H1 (cell line): Measurements from ENCODE around the gene SPINK1. TPM values are rescaled to one million over a fixed set of nuclear protein-coding genes. Genes with fewer than 3 reads are reported as not detected.

Source experiments
- ASH2L ChIP-seq: fragments of 200-600, 300-600 bp; sonication (generic); IDR thresholded peaks from one replicate; pipeline ENCODE4 v1.7.1; 2017; ENCODE audit warnings: low read length
- BRCA1 ChIP-seq: IDR thresholded peaks from 2 replicates; pipeline ENCODE4 v1.6.1; 2012; ENCODE audit warnings: low read depth, low read length, improper control_type of control experiment
- CHD7 ChIP-seq: fragments of 300-600 bp; sonication (generic); IDR thresholded peaks from 2 replicates; pipeline ENCODE4 v1.7.1; 2012; ENCODE audit warnings: low read length, moderate library complexity, mild to moderate bottlenecking, inconsistent platforms; ENCODE audit not compliant: insufficient replicate concordance
- CTBP2 ChIP-seq: IDR thresholded peaks from 2 replicates; pipeline ENCODE4 v1.7.0; 2011; ENCODE audit warnings: borderline replicate concordance, mild to moderate bottlenecking, moderate library complexity, mixed read lengths, low read length; ENCODE audit not compliant: insufficient read depth, insufficient read length
- EP300 ChIP-seq, 2 experiments: IDR thresholded peaks; 1 replicate in 1 of 2; 2 replicates in 1 of 2; pipeline ENCODE4 v1.6.1; 2011 to 2012; ENCODE audit warnings: low read depth in 2 of 2, low read length in 2 of 2, mild to moderate bottlenecking in 2 of 2, borderline replicate concordance in 1 of 2, inconsistent platforms in 1 of 2, moderate library complexity in 1 of 2
- HDAC2 ChIP-seq, 2 experiments: fragments of 300-600 bp in 1 of 2; sonication (generic) in 1 of 2; IDR thresholded peaks; 2 replicates each; pipeline ENCODE4 v1.6.1; 2011 to 2012; ENCODE audit warnings: low read depth in 2 of 2, low read length in 2 of 2, mild to moderate bottlenecking in 2 of 2, moderate library complexity in 2 of 2, borderline replicate concordance in 1 of 2, inconsistent platforms in 1 of 2
- JUN ChIP-seq: IDR thresholded peaks from 2 replicates; pipeline ENCODE4 v1.6.1; 2011; ENCODE audit warnings: low read depth, mild to moderate bottlenecking, improper control_type of control experiment, low read length
- KDM5A ChIP-seq: fragments of 200-600 bp; IDR thresholded peaks from 2 replicates; pipeline ENCODE4 v1.7.1; 2012; ENCODE audit warnings: mild to moderate bottlenecking, low read length, inconsistent platforms, mixed read lengths
- POU5F1 ChIP-seq: IDR thresholded peaks from 2 replicates; pipeline ENCODE4 v1.6.1; 2011; ENCODE audit warnings: low read depth, mild to moderate bottlenecking, low read length, moderate library complexity
- RBBP5 ChIP-seq: IDR thresholded peaks from 2 replicates; pipeline ENCODE4 v1.7.1; 2012; ENCODE audit warnings: low read depth, mild to moderate bottlenecking, inconsistent platforms, low read length, moderate library complexity, borderline replicate concordance
- TBP ChIP-seq: IDR thresholded peaks from 2 replicates; pipeline ENCODE4 v1.6.1; 2011; ENCODE audit warnings: low read depth, low read length, improper control_type of control experiment
- polyA plus RNA-seq, 7 experiments: library from polyadenylated mRNA; depleted of rRNA in 3 of 7; stranded (reverse) in 5 of 7; unstranded in 2 of 7; fragments of >200 nt in 5 of 7; fragments of 200-250 nt in 2 of 7; gene quantifications; 1 replicate in 5 of 7; 2 replicates in 1 of 7; 4 replicates in 1 of 7; pipeline versions ENCODE4 v1.2.1 to v1.2.3, GENCODE V29; 2011 to 2013; ENCODE audit warnings: missing spikeins in 2 of 7, mixed read lengths in 2 of 7
- total RNA-seq: library from RNA; stranded (reverse); fragmentation: NEBNext Ultra II Directional; extraction: Animal tissue kit (Norgen Biotek cat#: 25700); gene quantifications from 2 replicates; pipeline ENCODE4 v1.2.1, GENCODE V29; 2021

SPINK1 gene
- total and polyA plus RNA-seq, 2 of the 8 experiments (the other 6 are each of a cell fraction or from before 2014, with no cell fraction given) = 0.48 to 1.3 TPM

- TF ChIP-seq RBBP5 = 0 out of 2 replicates have a peak, but pooled peaks have one; percentile 51
- TF ChIP-seq KDM5A = no peak
- no peak for TF ChIP-seq CHD7
- no peak for TF ChIP-seq HDAC2 (IDR thresholded peaks at IDR 0.05; ENCODE audit: borderline replicate concordance in 1 of 2, low read depth in 2 of 2, low read length in 2 of 2)
- TF ChIP-seq TBP = peak; percentile 34; the same call in 1 of the 2 replicates
- no peak for TF ChIP-seq CTBP2
- peak; percentile 44 for TF ChIP-seq ASH2L
- 0 out of 2 replicates have a peak, but pooled peaks have one; percentile 76 for TF ChIP-seq POU5F1
- TF ChIP-seq BRCA1 = no peak
- TF ChIP-seq JUN = no peak
- no peak for TF ChIP-seq EP300 (IDR thresholded peaks at IDR 0.05; ENCODE audit: borderline replicate concordance in 1 of 2, low read depth in 2 of 2, low read length in 2 of 2)
These were observed 43.5 kb upstream of the SPINK1 start (continued) for GRCh38 chr5:147874910-147875367.
